MCF 10A (cell line): ENCODE results near the gene PSD2. TPM values are rescaled to one million over a fixed set of nuclear protein-coding genes. Genes with fewer than 3 reads are reported as not detected.
A peak's percentile ranks its signal among the peaks of the same experiment; 100 is the strongest.

ENCODE experiments used
- BruUV-seq: library from RNA; stranded (reverse); fragments of 400-500 nt; replicated peaks from 2 replicates; lab custom pipeline; 2021; lab: Mats Ljungman, UMichigan
- CTCF ChIA-PET: fragments of 300-600 bp; sonication (Branson Sonifier 250); formaldehyde crosslinking; extraction: SDS; loops from one replicate; lab custom pipeline; 2021; ENCODE audit warnings: antibody characterized with exemption, inconsistent platforms; lab: Yijun Ruan, JAX
- POLR2A ChIA-PET: fragments of 300-600, 350-650 bp; sonication (Branson Sonifier 250); formaldehyde crosslinking; extraction: SDS; loops from one replicate; lab custom pipeline; 2020; ENCODE audit warnings: antibody characterized with exemption, inconsistent platforms; lab: Yijun Ruan, JAX
- DNase-seq: peaks from one replicate; pipeline ENCODE4 v3.0.0-alpha.2; 2018; ENCODE audit not compliant: unreplicated experiment
- H3K27ac Mint-ChIP-seq: one replicate; pipeline ENCODE4 v1.8.0; 2022; ENCODE audit warnings: mild to moderate bottlenecking, low read depth, mixed read lengths; ENCODE audit not compliant: unreplicated experiment
- H3K27me3 Mint-ChIP-seq: one replicate; pipeline ENCODE4 v1.8.0; 2022; ENCODE audit warnings: mixed read lengths; ENCODE audit not compliant: insufficient read depth, unreplicated experiment
- H3K36me3 Mint-ChIP-seq: one replicate; pipeline ENCODE4 v1.8.0; 2022; ENCODE audit warnings: mild to moderate bottlenecking, moderate library complexity, mixed read lengths; ENCODE audit not compliant: insufficient read depth, unreplicated experiment
- H3K4me1 Mint-ChIP-seq: one replicate; pipeline ENCODE4 v1.8.0; 2022; ENCODE audit warnings: mixed read lengths; ENCODE audit not compliant: insufficient read depth, unreplicated experiment
- H3K4me3 Mint-ChIP-seq: one replicate; pipeline ENCODE4 v1.8.0; 2022; ENCODE audit warnings: mild to moderate bottlenecking, moderate library complexity, mixed read lengths; ENCODE audit not compliant: unreplicated experiment
- H3K9me3 Mint-ChIP-seq: one replicate; pipeline ENCODE4 v1.8.0; 2022; ENCODE audit warnings: mixed read lengths; ENCODE audit not compliant: unreplicated experiment
- intact Hi-C: fragments of 100-400 bp; cut with micrococcal nuclease; formaldehyde crosslinking; loops from 2 replicates; pipeline ENCODE4 v1.14.1; 2022
- total RNA-seq: library from RNA; stranded (reverse); gene quantifications from 2 replicates; pipeline ENCODE4 v1.2.3, GENCODE V29; 2022
- TF ChIP-seq, protein P1 (sequence below): fragments of 200-600 bp; IDR thresholded peaks from one replicate; pipeline ENCODE4 v1.8.0; 2022; ENCODE audit warnings: antibody characterized with exemption, mild to moderate bottlenecking; ENCODE audit not compliant: unreplicated experiment

The PSD2 gene
- total RNA-seq, 1 experiment from 2014 or later, result not detected

DNA sequence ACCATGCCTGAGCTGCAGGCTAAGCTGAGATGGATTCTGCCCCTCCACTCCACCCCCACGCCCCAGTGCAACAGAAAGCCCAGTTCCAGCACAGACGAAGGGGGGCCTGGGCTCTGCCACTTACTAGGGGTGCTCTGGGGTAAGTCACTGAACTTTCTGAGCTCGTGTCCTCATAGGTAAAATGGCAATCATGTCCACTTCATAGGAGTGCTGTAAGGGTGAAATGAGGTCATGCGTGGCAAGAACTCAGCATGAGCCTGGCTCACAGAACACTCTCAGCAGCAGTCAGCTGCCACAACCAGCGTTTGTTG is 8.4 kb upstream of the PSD2 start:
- DNase-seq, result no peak
- Mint-ChIP-seq H3K36me3 (peaks cover 6% of the 10 kb centered on the region), H3K9me3 (no peaks in the 10 kb centered on the region), H3K4me1 (no peaks in the 10 kb centered on the region), H3K27me3 (peaks cover 35% of the 10 kb centered on the region), H3K4me3 (peak overlapping the region; percentile 78), H3K27ac (peak overlapping the region; percentile 47)
- ChIA-PET CTCF (interaction anchor here (0.5 to 21.3 kb wide), 69 partner anchors 10 to 451 kb away, joined by 3 to 774 read pairs (median 4); no protein-coding TSS in a partner anchor), POLR2A (interaction anchor here (0.6 to 2.3 kb wide), 13 partner anchors 11 to 367 kb away, joined by 3 to 44 read pairs (median 3); partner anchors contain the start of gene UBE2D2)
- intact Hi-C loops, result loop anchor here (1.0 kb wide), 4 partner anchors 57 to 370 kb away; no protein-coding TSS in a partner anchor
- TF ChIP-seq, protein P1, sequence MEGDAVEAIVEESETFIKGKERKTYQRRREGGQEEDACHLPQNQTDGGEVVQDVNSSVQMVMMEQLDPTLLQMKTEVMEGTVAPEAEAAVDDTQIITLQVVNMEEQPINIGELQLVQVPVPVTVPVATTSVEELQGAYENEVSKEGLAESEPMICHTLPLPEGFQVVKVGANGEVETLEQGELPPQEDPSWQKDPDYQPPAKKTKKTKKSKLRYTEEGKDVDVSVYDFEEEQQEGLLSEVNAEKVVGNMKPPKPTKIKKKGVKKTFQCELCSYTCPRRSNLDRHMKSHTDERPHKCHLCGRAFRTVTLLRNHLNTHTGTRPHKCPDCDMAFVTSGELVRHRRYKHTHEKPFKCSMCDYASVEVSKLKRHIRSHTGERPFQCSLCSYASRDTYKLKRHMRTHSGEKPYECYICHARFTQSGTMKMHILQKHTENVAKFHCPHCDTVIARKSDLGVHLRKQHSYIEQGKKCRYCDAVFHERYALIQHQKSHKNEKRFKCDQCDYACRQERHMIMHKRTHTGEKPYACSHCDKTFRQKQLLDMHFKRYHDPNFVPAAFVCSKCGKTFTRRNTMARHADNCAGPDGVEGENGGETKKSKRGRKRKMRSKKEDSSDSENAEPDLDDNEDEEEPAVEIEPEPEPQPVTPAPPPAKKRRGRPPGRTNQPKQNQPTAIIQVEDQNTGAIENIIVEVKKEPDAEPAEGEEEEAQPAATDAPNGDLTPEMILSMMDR, result no peak
- no TSS peak for BruUV-seq

DNA sequence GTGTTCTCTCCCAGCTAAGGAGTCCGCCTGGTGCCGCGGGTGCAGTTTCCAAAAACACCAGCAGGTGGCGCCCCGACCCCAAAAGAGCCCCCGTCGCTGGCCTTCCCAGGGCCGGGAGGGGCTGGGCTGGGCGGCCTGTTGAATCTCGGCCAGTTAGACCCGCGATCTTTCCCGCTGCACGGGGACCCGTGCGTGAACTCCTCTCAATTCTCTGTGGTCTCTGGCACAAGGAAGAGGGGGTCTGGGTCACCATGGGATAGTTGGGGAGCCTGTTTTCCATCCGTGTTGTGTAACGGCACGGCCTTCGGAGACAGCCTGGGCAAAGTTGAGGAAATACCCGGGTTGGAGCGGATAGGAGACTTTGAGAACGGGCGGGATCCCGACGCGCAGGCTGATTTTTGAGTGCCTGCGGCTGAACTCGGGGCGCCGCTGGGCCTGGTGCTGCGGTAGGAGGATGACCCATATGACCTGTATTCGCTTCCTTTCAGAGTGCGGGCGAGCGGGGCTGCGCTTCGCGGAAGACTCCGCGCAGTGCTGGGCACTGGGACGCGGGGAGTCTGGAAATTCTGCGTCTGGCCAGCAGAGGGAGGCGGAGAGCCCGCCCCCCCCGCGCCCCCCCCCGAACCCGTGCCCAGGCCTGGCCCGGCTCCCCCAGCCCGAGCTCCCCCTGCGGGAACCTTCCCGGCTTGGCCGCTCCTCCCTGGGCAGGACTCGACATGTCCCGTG is 7.9 kb upstream of the PSD2 start:
- Mint-ChIP-seq H3K4me1 (no peaks in the 10 kb centered on the region), H3K9me3 (no peaks in the 10 kb centered on the region), H3K27ac (peak overlapping the region; percentile 47), H3K4me3 (peak overlapping the region; percentile 78), H3K27me3 (peaks cover 38% of the 10 kb centered on the region), H3K36me3 (peaks cover 6% of the 10 kb centered on the region)
- ChIA-PET POLR2A (interaction anchor here (0.6 to 2.3 kb wide), 18 partner anchors 12 to 367 kb away, joined by 3 to 44 read pairs (median 3); partner anchors contain the start of gene UBE2D2), CTCF (interaction anchor here (0.5 to 21.3 kb wide), 85 partner anchors 10 to 1404 kb away, joined by 3 to 774 read pairs (median 4); no protein-coding TSS in a partner anchor)
- DNase-seq, result peak; percentile 86
- BruUV-seq, result no TSS peak
- intact Hi-C loops, result loop anchor here (1.0 kb wide), 4 partner anchors 57 to 370 kb away; no protein-coding TSS in a partner anchor
- TF ChIP-seq, protein P1, result peak; percentile 100

DNA sequence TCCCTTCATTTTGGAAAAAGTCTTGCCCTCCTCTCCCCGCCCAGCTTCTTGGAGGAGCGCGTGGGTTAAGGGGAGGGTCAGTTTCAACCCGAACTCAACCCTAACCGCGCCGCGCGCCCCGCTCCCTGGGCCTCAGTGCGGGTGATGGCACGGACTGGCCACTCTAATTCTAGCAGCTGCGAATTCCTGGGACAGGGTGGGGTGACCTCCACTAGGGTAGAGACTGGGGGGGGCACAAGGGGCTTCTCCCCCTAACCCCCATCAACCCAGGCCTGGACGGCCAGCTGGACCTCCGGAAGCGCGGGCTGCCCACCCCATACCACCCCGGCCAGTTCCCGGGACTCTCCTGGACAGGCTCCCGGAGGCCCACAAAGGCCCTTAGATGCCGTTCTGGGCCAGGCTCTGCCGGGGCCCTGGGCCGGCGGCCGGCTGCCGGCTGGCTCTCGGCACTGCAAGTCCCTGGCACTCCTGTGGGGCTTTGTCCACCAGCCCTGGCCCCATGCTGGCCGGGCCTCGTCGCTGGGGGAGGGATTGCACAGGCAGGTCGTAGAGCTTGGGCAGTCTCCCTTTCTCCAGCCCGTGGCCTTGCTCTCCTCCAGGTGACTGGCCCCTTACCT is 7.2 kb upstream of the PSD2 start:
- Mint-ChIP-seq H3K4me3 (peak overlapping the region; percentile 78), H3K9me3 (no peaks in the 10 kb centered on the region), H3K27me3 (peaks cover 38% of the 10 kb centered on the region), H3K27ac (peak overlapping the region; percentile 47), H3K36me3 (peaks cover 5% of the 10 kb centered on the region), H3K4me1 (no peaks in the 10 kb centered on the region)
- intact Hi-C loops, result no loop called here
- TF ChIP-seq, protein P1, result no peak
- ChIA-PET CTCF (interaction anchor here (0.5 to 21.3 kb wide), 34 partner anchors 10 to 1404 kb away, joined by 3 to 774 read pairs (median 4); no protein-coding TSS in a partner anchor), POLR2A (interaction anchor here (0.6 to 2.3 kb wide), 13 partner anchors 12 to 318 kb away, joined by 3 to 44 read pairs (median 3); partner anchors contain the start of gene UBE2D2)
- DNase-seq, result no peak
- BruUV-seq, result no TSS peak
